ENCODE measurements around the gene OR6A2.

The OR6A2 gene

DNA sequence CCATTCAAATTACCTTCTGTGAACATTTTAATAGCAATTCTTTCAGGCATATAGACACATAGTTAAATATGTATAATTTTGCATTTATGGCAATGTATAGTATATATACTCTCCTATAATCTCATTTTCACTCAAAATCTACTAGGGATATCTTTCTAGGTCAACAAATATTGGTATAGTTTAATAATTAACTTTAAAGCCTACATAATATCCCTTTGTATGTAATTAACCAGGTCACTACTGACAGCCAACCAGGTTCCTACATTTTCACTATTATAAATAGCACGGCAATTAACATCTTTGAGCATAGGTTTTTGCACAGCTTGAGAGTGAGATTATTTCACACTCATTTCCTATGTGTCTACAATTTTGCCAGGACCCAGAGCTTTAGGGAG lies 43.5 kb downstream of the OR6A2 start:
- DNase-seq (ENCODE audit: low read depth in 3 of 3): no peak

DNA sequence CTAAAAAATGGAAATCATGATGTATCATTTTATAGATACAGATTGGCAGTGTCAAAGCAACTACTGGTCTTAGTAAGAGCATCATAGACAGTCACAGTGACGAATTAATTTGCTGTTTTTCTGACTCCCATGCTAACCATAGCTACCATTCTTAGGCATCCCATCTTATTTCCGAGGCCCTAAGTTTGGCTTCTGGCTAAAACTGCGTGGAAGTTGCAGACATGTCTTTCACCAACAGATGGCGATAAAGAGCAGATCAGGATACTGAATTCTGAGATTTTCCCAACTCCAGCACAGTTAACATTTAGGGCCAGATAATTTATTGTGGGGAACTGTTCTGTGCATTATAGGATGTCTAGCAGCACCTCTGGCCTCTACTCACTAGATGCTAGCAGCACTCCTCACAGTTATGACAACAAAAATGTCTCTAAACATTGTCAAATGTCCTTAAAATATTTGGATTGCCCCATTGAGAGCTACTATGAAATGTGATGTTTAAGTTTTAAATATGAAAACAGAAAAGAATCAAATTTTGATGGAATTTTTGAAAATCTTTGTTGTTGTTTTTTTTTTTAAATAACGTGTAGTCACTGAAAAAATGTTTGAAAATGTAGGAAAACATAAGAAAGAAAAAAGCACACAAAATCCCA lies 44.1 kb downstream of the OR6A2 start:
- no peak for DNase-seq (ENCODE audit: low read depth in 3 of 3)

DNA sequence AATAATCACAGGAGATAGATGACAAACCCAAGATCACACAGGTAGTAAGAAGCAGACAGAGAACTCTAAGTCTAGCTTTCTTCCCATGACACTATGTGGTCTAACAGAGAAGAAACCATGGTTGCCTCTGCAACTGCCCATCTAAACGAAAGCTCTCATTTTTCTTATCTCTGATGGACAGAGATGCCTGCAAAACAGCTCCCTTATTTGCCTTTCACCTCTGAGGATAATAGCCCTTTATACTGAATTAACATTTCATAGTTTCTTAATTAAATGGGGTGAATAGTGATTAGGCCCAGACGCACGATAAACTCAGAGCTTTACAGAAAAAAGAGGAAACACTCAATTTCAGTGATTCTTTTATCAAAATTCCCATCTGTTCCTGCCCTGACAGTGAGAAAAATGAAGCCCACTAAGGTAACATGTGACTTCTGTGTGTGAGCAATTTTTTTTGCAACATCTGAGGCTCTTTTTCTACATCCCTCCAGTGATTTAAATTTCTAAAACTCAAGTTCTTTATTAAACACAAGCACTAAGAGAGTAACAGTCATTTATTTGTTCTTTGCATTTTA lies 52.3 kb downstream of the OR6A2 start:
- no peak for DNase-seq (ENCODE audit: low read depth in 3 of 3)

- no peak for DNase-seq (ENCODE audit: low read depth in 3 of 3)
Observed at GRCh38 chr11:6746626-6747025, 52.9 kb downstream of the OR6A2 start.

DNA sequence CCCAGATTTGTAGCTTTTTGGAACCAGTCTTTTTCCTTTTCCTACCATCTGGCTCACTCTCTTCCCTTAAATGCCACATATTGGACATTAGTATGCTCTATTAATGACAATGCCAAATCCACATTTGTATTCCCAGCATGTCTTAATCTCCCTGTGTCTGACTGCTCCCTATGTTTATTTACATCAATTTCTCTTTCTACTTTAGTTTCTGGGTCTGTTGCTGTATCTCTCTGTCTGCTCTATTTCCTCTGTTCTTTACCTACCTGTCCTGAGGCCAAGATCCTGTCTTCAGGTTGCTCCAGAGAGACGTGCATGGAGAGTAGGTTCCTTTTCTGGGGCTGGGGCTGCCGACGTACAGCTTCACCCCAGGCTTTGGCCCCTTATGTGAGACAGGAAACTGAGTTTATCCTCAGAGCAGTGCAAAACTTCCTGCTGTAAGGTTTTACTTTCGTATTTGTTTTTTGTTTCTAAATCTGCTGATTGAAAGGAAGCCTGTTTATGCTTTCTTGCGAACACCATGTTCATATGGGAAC lies 53.3 kb downstream of the OR6A2 start:
- no peak for DNase-seq (ENCODE audit: low read depth in 3 of 3)

DNA sequence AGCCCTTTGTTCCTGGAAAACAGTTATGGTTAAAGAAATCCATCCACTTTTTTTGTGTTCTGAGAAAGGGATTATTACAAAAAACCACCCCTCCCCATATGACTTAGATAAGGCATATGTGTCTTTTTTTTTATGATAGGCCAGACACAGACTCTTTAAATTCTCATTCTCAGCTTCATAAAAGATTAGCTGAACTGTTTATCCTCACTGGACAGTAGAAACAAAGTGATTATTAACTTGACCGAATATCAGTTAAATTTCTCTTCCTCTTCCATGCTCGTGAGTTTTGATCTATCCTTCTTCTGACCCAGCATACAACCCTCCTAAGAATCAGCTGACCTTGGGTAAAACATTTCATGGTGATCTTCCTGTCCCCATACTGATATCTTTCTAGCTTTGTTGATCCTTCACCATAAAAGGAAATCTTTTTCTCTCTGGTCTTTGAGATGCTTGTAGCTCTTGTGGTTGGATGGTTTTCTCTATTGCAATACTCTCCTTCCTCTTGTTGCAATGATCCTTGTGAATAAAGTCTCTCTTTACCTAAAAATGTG lies 53.9 kb downstream of the OR6A2 start:
- DNase-seq (ENCODE audit: low read depth in 3 of 3): no peak

DNA sequence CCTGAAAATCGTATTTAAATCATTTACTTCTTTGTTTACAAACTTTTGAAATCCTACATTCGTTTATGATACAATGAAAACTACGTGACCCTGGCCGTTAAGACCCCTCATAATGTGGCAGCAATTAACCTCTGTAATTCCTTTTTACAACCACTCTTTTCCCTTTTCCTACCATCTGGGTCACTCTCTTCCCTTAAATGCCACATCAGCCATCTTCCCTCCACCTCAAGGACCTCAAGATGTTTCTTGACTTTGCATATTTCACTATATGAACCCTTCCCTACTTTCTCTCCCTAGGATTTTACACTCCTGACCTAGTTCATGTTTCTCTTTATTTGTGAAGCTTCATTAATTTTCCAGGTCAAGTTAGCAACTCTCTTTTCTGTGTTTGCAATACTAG lies 54.5 kb downstream of the OR6A2 start:
- no peak for DNase-seq (ENCODE audit: low read depth in 3 of 3)

GRCh38 chr11:6742260-6742659 lies 57.2 kb downstream of the OR6A2 start:
- DNase-seq (ENCODE audit: low read depth in 3 of 3): no peak

All from stimulated activated CD4-positive, alpha-beta T cell treated with anti-CD3 and anti-CD28 coated beads, TNF-alpha, amount 100 ng/mL, for 48 hours (primary cell).